HFFc6 (cell line): ENCODE data around the gene CADPS2. TPM values are rescaled to one million over a fixed set of nuclear protein-coding genes. Genes with fewer than 3 reads are reported as not detected.

Source experiments
- DNase-seq: peaks from one replicate; pipeline ENCODE4 v3.0.0-alpha.2; 2018
- H3K27ac Mint-ChIP-seq: 2 replicates; pipeline ENCODE4 v1.8.0; 2020; ENCODE audit warnings: mild to moderate bottlenecking, mixed read lengths
- H3K27me3 Mint-ChIP-seq: 2 replicates; pipeline ENCODE4 v1.8.0; 2021; ENCODE audit warnings: mild to moderate bottlenecking, moderate library complexity, mixed read lengths; ENCODE audit not compliant: insufficient read depth
- H3K36me3 Mint-ChIP-seq: 2 replicates; pipeline ENCODE4 v1.8.0; 2021; ENCODE audit warnings: low read depth, mixed read lengths
- H3K4me1 Mint-ChIP-seq: 2 replicates; pipeline ENCODE4 v1.8.0; 2020; ENCODE audit warnings: low read depth, mixed read lengths
- H3K4me3 Mint-ChIP-seq: 2 replicates; pipeline ENCODE4 v1.8.0; 2020; ENCODE audit warnings: mild to moderate bottlenecking, moderate library complexity, mixed read lengths
- H3K9me3 Mint-ChIP-seq: 2 replicates; pipeline ENCODE4 v1.8.0; 2020; ENCODE audit warnings: mild to moderate bottlenecking, mixed read lengths
- CTCF ChIP-seq: fragments of 200-600 bp; sonication (generic); IDR thresholded peaks from 2 replicates; pipeline ENCODE4 v1.5.0; 2021; ENCODE audit warnings: antibody characterized with exemption, mild to moderate bottlenecking
- total RNA-seq, 6 experiments: library from RNA; stranded (reverse); fragmentation: NEBNext Ultra II Directional; extraction: Animal tissue kit (Norgen Biotek cat#: 25700); gene quantifications; 2 replicates in 1 of 6; 3 replicates in 5 of 6; pipeline ENCODE4 v1.2.3, GENCODE V29; 2021

CADPS2 gene
- total RNA-seq, 6 experiments from 2014 or later = not detected

DNA sequence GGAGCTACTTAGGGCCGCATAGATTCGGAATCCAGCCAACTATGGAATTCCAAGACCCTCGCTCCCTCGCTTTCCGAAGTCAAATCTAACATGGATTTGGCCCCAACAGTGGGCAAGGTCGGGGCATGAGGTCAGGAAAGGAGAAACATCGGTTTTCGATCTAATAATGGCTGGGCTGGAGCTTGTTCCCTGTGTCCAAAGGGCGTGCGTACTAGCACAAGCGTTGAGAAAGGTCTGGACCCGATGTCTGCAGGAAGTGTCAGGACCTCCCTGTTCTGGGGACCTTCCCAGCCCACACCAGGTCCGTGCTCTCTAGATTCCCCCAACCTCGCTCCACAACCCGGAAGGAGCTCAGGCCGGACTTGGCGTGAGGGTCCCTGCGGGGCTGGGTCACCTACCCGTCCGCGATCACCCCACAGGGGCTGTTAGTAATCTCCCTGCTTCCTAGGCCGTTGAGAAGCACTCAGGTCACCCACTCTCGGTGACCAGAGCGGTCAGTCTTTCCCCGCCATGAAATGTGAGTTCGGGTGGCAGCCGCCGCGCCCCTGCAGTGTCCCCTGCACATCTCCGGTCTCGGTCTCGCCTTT lies 586.5 kb downstream of the CADPS2 start:
- no peak for DNase-seq
- H3K27me3 Mint-ChIP-seq = peaks cover 44% of the 10 kb centered on the region
- no peak for TF ChIP-seq CTCF
- H3K27ac Mint-ChIP-seq = no peak overlapping the region
- peaks cover 11% of the 10 kb centered on the region; the same call in 1 of the 2 replicates for H3K4me1 Mint-ChIP-seq
- H3K36me3 Mint-ChIP-seq = 0 out of 2 replicates have a peak, but pooled peaks cover 3% of the 10 kb centered on the region
- peaks cover 4% of the 10 kb centered on the region; the same call in 1 of the 2 replicates for H3K9me3 Mint-ChIP-seq
- H3K4me3 Mint-ChIP-seq = no peak overlapping the region

- no peaks in the 10 kb centered on the region for H3K9me3 Mint-ChIP-seq
- no peak for DNase-seq
- H3K4me3 Mint-ChIP-seq = no peak overlapping the region
- H3K27me3 Mint-ChIP-seq = peaks cover 33% of the 10 kb centered on the region
- peaks cover 11% of the 10 kb centered on the region; the same call in 1 of the 2 replicates for H3K4me1 Mint-ChIP-seq
- TF ChIP-seq CTCF = no peak
- H3K27ac Mint-ChIP-seq = no peak overlapping the region
- no peaks in the 10 kb centered on the region for H3K36me3 Mint-ChIP-seq
Measured at GRCh38 chr7:122298618-122299017, 587.6 kb downstream of the CADPS2 start.

DNA sequence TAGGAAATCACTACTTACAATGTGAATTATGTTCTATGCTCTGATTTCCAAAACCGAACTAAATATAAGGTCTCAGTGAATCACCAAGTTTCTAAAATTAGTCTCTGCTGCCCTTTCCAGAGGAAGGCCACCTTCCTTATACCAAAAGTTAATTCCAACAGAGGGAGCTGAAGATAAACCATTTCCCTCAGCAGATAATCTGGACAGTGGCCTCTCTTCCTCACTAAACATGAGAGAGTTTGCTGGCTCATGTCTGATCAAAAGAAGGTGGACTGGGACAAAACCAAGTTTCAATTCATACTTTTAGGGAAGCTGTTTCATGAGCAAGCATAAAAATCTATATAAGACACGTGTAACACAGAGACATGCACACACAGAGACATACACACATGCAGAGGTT lies 588.1 kb downstream of the CADPS2 start:
- TF ChIP-seq CTCF = no peak
- Mint-ChIP-seq H3K4me3 (no peak overlapping the region), H3K27ac (no peak overlapping the region), H3K27me3 (peaks cover 30% of the 10 kb centered on the region), H3K9me3 (no peaks in the 10 kb centered on the region), H3K36me3 (no peaks in the 10 kb centered on the region), H3K4me1 (peaks cover 10% of the 10 kb centered on the region; the same call in 1 of the 2 replicates)
- DNase-seq = no peak

GRCh38 chr7:122291189-122291588 lies 595.1 kb downstream of the CADPS2 start:
- Mint-ChIP-seq H3K27ac (no peak overlapping the region), H3K27me3 (no peaks in the 10 kb centered on the region), H3K4me3 (no peak overlapping the region), H3K9me3 (peaks cover 11% of the 10 kb centered on the region), H3K4me1 (no peaks in the 10 kb centered on the region), H3K36me3 (no peaks in the 10 kb centered on the region)
- no peak for TF ChIP-seq CTCF
- no peak for DNase-seq

- no peak for TF ChIP-seq CTCF
- H3K27me3 Mint-ChIP-seq = no peaks in the 10 kb centered on the region
- no peak overlapping the region for H3K27ac Mint-ChIP-seq
- H3K4me3 Mint-ChIP-seq = no peak overlapping the region
- peaks cover 11% of the 10 kb centered on the region for H3K9me3 Mint-ChIP-seq
- DNase-seq = no peak
- no peaks in the 10 kb centered on the region for H3K36me3 Mint-ChIP-seq
- no peaks in the 10 kb centered on the region for H3K4me1 Mint-ChIP-seq
Measured at GRCh38 chr7:122290476-122290875, 595.8 kb downstream of the CADPS2 start.
